ENCODE results near the gene ARHGAP29. TPM values are rescaled to one million over a fixed set of nuclear protein-coding genes. Genes with fewer than 3 reads are reported as not detected.

Gene ARHGAP29
- total RNA-seq, 3 donors from 2014 or later (not counting 1 experiment from before 2014, with no cell fraction given): 0.07 TPM; not detected in 2

- H3K36me3 ChIP-seq (ENCODE audit: control insufficient read depth, insufficient read depth, low read length): no peaks in the 10 kb centered on the region
- H3K9me3 ChIP-seq (ENCODE audit: control insufficient read depth, insufficient read depth, low read length): no peaks in the 10 kb centered on the region
- H3K4me3 ChIP-seq (ENCODE audit: low read length): no peak overlapping the region
- intact Hi-C loops (cut with micrococcal nuclease): no loop called here
- no peak for TF ChIP-seq CTCF (IDR thresholded peaks at IDR 0.05)
- no peaks in the 10 kb centered on the region for H3K36me3 Mint-ChIP-seq
- H3K4me1 ChIP-seq (ENCODE audit: control insufficient read depth, insufficient read depth, low read length): no peaks in the 10 kb centered on the region
- H3K27ac ChIP-seq (ENCODE audit: low read length): no peak overlapping the region
- H3K9me3 Mint-ChIP-seq: no peaks in the 10 kb centered on the region
- H3K4me3 Mint-ChIP-seq: no peak overlapping the region
- 56% methylated on average over 2 of the region's 3 CpGs for WGBS (ENCODE audit: insufficient coverage)
- H3K27me3 Mint-ChIP-seq (ENCODE audit: low read depth in 2 of 2): peaks cover 20 to 50% of the 10 kb centered on the region in 2 donors
- ATAC-seq: no peak
- no peak overlapping the region for H3K27ac Mint-ChIP-seq
- peaks cover 20% of the 10 kb centered on the region for H3K27me3 ChIP-seq (ENCODE audit: control insufficient read depth, insufficient read depth, low read length)
- no peaks in the 10 kb centered on the region for H3K4me1 Mint-ChIP-seq
- no peak for DNase-seq
Observed at GRCh38 chr1:94254073-94254810, 16.9 kb upstream of the ARHGAP29 start.

GRCh38 chr1:94253456-94254017, 16.2 kb upstream of the ARHGAP29 start:
- no peak overlapping the region for H3K27ac ChIP-seq (ENCODE audit: low read length)
- peaks cover 20 to 50% of the 10 kb centered on the region in 2 donors for H3K27me3 Mint-ChIP-seq (ENCODE audit: low read depth in 2 of 2)

GRCh38 chr1:94250341-94250740, 13.0 kb upstream of the ARHGAP29 start:
- H3K4me1 ChIP-seq (ENCODE audit: control insufficient read depth, insufficient read depth, low read length): peaks cover 5% of the 10 kb centered on the region
- no peak overlapping the region for H3K27ac ChIP-seq (ENCODE audit: low read length)
- no peak overlapping the region for H3K4me3 ChIP-seq (ENCODE audit: low read length)
- no peak for TF ChIP-seq CTCF (IDR thresholded peaks at IDR 0.05)
- WGBS (ENCODE audit: insufficient coverage): 90% methylated on average over 3 of the region's 3 CpGs
- no peaks in the 10 kb centered on the region for H3K36me3 ChIP-seq (ENCODE audit: control insufficient read depth, insufficient read depth, low read length)
- Mint-ChIP-seq H3K36me3 (peaks cover 6% of the 10 kb centered on the region), H3K27me3 (ENCODE audit: low read depth in 2 of 2) (peaks cover 34 to 67% of the 10 kb centered on the region in 2 donors), H3K9me3 (no peaks in the 10 kb centered on the region), H3K4me1 (peaks cover 13 to 14% of the 10 kb centered on the region in 2 donors), H3K4me3 (no peak overlapping the region), H3K27ac (no peak overlapping the region)
- ATAC-seq: no peak
- no peak for DNase-seq
- peaks cover 45% of the 10 kb centered on the region for H3K27me3 ChIP-seq (ENCODE audit: control insufficient read depth, insufficient read depth, low read length)
- no peaks in the 10 kb centered on the region for H3K9me3 ChIP-seq (ENCODE audit: control insufficient read depth, insufficient read depth, low read length)
- intact Hi-C loops (cut with micrococcal nuclease): no loop called here

More at GRCh38 chr1:94253456-94254017, 16.2 kb upstream of the ARHGAP29 start:
- no peaks in the 10 kb centered on the region for H3K36me3 ChIP-seq (ENCODE audit: control insufficient read depth, insufficient read depth, low read length)
- peaks cover 25% of the 10 kb centered on the region for H3K27me3 ChIP-seq (ENCODE audit: control insufficient read depth, insufficient read depth, low read length)
- H3K4me3 Mint-ChIP-seq: no peak overlapping the region
- ATAC-seq: no peak
- no peak overlapping the region for H3K4me3 ChIP-seq (ENCODE audit: low read length)
- no peaks in the 10 kb centered on the region for H3K9me3 Mint-ChIP-seq
- WGBS (ENCODE audit: insufficient coverage): 99% methylated on average over 9 of the region's 9 CpGs
- intact Hi-C loops (cut with micrococcal nuclease): no loop called here
- no peaks in the 10 kb centered on the region for H3K4me1 Mint-ChIP-seq
- TF ChIP-seq CTCF (IDR thresholded peaks at IDR 0.05): no peak
- no peak overlapping the region for H3K27ac Mint-ChIP-seq
- no peaks in the 10 kb centered on the region for H3K4me1 ChIP-seq (ENCODE audit: control insufficient read depth, insufficient read depth, low read length)
- DNase-seq: no peak
- H3K36me3 Mint-ChIP-seq: no peaks in the 10 kb centered on the region
- H3K9me3 ChIP-seq (ENCODE audit: control insufficient read depth, insufficient read depth, low read length): no peaks in the 10 kb centered on the region

Data from natural killer cell (primary cell).